GM19324 (cell line): ENCODE results near the gene MAGEB17.

Source experiments
- ATAC-seq: cut with Tn5 transposase; IDR thresholded peaks from one replicate; pipeline ENCODE4 v1.9.1; 2021; ENCODE audit warnings: mild to moderate bottlenecking, moderate library complexity; ENCODE audit not compliant: unreplicated experiment, low FRiP score

Gene MAGEB17

DNA sequence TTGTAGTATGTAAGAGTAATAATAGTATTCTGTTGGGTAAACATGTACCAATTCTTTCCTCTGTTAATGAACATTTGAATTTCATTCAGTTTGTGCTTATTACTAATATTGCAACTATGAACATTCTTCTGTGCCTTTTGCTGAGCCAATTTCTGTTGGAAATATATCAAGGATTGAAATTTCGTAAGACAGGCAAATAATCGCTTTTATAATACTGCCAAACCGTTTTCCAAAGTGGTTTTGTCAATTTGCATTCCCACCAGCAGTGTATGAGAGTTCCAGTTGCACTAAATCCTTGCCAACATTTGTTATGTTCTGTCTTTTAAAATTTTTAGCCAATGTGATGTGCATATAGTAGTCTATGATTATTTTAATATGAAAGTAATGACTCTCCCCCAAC, 38.6 kb downstream of the MAGEB17 start:
- ATAC-seq, result no peak

DNA sequence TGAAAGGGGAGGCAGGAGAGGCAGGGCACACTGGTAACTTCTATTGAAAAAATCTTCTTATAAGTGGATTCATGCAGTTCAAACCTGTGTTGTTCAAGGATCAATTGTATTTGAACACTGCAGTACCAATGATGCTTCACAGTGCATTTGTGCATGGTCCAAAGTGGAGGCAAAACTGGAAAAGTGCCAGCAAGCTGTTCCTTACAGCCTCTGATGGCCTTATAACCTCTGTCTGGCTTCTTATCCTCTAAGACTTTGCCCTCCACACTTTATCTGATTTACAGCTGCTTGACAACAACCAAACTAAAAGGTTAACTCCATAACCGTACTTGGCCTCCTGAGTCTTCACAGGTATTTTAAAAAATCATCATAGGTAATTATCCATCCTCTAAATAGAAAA, 40.4 kb downstream of the MAGEB17 start:
- ATAC-seq, result no peak

- no peak for ATAC-seq
These were observed 41.3 kb downstream of the MAGEB17 start for GRCh38 chrX:16208601-16209000.

GRCh38 chrX:16210061-16210460, 42.8 kb downstream of the MAGEB17 start:
- ATAC-seq, result no peak

GRCh38 chrX:16212024-16212423, 44.7 kb downstream of the MAGEB17 start:
- no peak for ATAC-seq

GRCh38 chrX:16212436-16212835, 45.2 kb downstream of the MAGEB17 start:
- ATAC-seq, result no peak

DNA sequence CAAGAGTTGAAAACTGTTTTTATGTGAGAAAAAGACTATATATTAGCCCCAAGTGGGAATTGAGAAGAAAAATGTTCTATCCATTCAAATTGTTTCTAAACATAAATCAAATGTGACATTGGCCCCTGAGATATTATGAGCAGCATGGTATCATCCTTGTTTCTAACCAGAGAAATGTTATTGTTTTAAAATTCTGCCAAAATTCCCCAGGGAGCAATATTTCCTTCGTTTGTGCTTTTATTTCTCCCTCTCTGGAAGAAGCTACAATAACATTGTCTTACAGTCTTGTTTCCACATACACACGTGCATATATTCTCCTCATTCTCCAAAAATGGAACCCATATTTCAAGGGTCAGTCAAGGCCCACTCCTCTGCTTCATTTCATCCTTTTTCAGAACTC, 46.7 kb downstream of the MAGEB17 start:
- ATAC-seq, result no peak

DNA sequence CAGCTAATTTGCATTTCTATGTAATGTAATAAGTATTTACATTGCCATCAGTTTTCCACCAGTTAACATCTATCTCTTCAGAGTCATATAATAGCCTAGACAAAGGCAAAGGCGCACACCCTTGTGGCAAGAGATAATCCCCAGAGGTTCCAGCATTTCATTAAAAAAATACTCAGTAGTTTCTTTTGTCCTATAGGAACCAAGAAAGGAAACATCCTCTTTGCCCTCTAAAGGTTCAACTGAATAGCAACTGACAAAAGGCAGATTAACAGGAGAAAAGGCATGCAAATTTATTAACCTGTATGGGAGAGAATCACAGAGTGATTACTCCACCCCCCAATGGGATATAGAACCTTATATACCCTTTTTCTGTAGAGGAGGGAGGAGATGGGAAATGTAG, 48.4 kb downstream of the MAGEB17 start:
- no peak for ATAC-seq
